Prostate gland (tissue), 2 donors: ENCODE results near the gene CALB2. TPM values are rescaled to one million over a fixed set of nuclear protein-coding genes. Genes with fewer than 3 reads are reported as not detected.

Experiments
- DNase-seq: peaks from one replicate; pipeline ENCODE4 v3.0.0-alpha.2; 2019; ENCODE audit warnings: low spot score
- H3K27ac ChIP-seq, 2 donors: fragments of 200-600 bp; sonication (generic); 2 replicates each; pipeline ENCODE4 v1.5.1; 2017 to 2019
- H3K27me3 ChIP-seq: fragments of 200-600 bp; sonication (generic); replicated peaks from 2 replicates; pipeline ENCODE4 v1.5.1; 2019; ENCODE audit not compliant: insufficient read depth
- H3K36me3 ChIP-seq, 2 donors: fragments of 200-600 bp; sonication (generic); 1 replicate in 1 of 2; 2 replicates in 1 of 2; pipeline versions ENCODE4 v1.5.1 to v1.8.1; 2017 to 2019
- H3K4me1 ChIP-seq: fragments of 200-600 bp; sonication (generic); replicated peaks from 2 replicates; pipeline ENCODE4 v1.5.1; 2019
- H3K4me3 ChIP-seq, 2 donors: fragments of 200-600 bp; sonication (generic); 2 replicates each; pipeline ENCODE4 v1.5.1; 2017 to 2019
- H3K9me3 ChIP-seq: fragments of 200-600 bp; sonication (generic); 2 replicates; pipeline ENCODE4 v1.5.1; 2017
- POLR2A ChIP-seq: fragments of 450-650 bp; IDR thresholded peaks from one replicate; pipeline ENCODE4 v1.6.1; 2016; ENCODE audit warnings: antibody characterized with exemption, mild to moderate bottlenecking
- POLR2AphosphoS5 ChIP-seq: sonication (generic); formaldehyde crosslinking; IDR thresholded peaks from one replicate; pipeline ENCODE4 v1.6.1; 2017; ENCODE audit warnings: antibody characterized with exemption
- WGBS: methylation state at CpG from one replicate; pipeline ENCODE4 v1.1.5; 2018; 5-methylcytosine and 5-hydroxymethylcytosine counted together
- intact Hi-C: fragments of 100-400 bp; cut with DNase I; formaldehyde crosslinking; loops from one replicate; pipeline ENCODE4 v1.14.2; 2022
- total RNA-seq, 2 donors: library from RNA; depleted of rRNA; stranded (reverse); fragments of >200 nt; gene quantifications; one replicate each; pipeline ENCODE4 v1.1.0, GENCODE V29; 2016
- TF ChIP-seq, protein P1 (sequence below), 4 experiments: fragments of 200-600 bp in 2 of 4; fragments of 450-650 bp in 2 of 4; sonication (generic) in 2 of 4; IDR thresholded peaks; 1 replicate in 3 of 4; 2 replicates in 1 of 4; pipeline ENCODE4 v1.5.1; 2016 to 2019; ENCODE audit warnings: antibody characterized with exemption in 4 of 4, mild to moderate bottlenecking in 2 of 4, moderate library complexity in 2 of 4

Gene CALB2
- total RNA-seq, 2 donors from 2014 or later = 2.4 to 6.9 TPM

DNA sequence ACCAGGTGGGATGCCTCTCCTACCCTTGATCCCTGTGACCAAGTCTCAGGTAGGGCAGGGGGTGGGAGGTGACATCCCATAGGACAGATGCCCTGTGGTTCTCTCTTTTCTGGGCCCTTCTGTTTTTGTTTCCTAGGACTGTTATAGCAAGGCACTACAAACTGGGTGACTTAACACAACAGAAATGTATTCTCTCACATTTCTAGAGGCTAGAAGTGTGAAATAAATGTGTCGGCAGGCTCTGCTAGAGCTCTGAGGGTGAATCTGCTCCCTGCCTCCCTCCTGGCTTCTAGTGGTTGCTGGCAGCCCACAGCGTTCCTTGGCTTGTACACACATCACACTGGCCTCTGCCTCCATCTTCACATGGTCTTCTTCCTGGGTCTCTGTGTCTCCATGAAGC is 12.7 kb downstream of the CALB2 start:
- H3K4me3 ChIP-seq = no peak overlapping the region
- H3K9me3 ChIP-seq = no peaks in the 10 kb centered on the region
- intact Hi-C loops = no loop called here
- peaks cover 3% of the 10 kb centered on the region for H3K27me3 ChIP-seq
- H3K36me3 ChIP-seq = no peaks in the 10 kb centered on the region
- TF ChIP-seq, protein P1, sequence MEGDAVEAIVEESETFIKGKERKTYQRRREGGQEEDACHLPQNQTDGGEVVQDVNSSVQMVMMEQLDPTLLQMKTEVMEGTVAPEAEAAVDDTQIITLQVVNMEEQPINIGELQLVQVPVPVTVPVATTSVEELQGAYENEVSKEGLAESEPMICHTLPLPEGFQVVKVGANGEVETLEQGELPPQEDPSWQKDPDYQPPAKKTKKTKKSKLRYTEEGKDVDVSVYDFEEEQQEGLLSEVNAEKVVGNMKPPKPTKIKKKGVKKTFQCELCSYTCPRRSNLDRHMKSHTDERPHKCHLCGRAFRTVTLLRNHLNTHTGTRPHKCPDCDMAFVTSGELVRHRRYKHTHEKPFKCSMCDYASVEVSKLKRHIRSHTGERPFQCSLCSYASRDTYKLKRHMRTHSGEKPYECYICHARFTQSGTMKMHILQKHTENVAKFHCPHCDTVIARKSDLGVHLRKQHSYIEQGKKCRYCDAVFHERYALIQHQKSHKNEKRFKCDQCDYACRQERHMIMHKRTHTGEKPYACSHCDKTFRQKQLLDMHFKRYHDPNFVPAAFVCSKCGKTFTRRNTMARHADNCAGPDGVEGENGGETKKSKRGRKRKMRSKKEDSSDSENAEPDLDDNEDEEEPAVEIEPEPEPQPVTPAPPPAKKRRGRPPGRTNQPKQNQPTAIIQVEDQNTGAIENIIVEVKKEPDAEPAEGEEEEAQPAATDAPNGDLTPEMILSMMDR (IDR thresholded peaks at IDR 0.05) = no peak
- TF ChIP-seq POLR2A = no peak
- no peak for TF ChIP-seq POLR2AphosphoS5
- no peak overlapping the region for H3K27ac ChIP-seq
- no peaks in the 10 kb centered on the region for H3K4me1 ChIP-seq
- 78% methylated on average over 2 of the region's 2 CpGs for WGBS
- DNase-seq = no peak

DNA sequence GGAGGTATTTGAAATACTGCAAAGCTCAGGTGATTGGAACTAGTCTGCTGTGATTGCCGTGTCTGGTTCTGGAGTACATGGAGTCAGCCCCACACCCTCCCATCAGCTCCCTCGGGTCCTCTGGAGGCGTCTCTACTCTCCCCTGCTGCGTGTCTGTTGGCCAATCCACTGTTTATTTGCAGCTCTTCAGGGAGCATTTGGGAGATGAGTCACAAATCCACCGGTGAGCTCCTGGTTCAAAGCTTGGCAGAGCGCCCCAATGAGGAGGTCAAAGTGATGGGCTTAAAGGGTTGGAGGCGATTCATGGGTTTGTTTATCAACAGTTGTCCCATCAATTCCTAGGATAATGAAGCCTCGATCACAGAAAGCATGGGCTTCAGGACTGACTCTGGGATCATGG is 14.6 kb downstream of the CALB2 start:
- intact Hi-C loops = no loop called here
- Histone ChIP-seq H3K4me1 (no peaks in the 10 kb centered on the region), H3K4me3 (no peak overlapping the region), H3K27ac (no peak overlapping the region), H3K9me3 (no peaks in the 10 kb centered on the region), H3K36me3 (no peaks in the 10 kb centered on the region), H3K27me3 (peaks cover 3% of the 10 kb centered on the region)
- WGBS = 66% methylated on average over 8 of the region's 8 CpGs
- DNase-seq = no peak
- TF ChIP-seq, protein P1 (IDR thresholded peaks at IDR 0.05) = no peak
- TF ChIP-seq POLR2AphosphoS5 (no peak), POLR2A (no peak)

DNA sequence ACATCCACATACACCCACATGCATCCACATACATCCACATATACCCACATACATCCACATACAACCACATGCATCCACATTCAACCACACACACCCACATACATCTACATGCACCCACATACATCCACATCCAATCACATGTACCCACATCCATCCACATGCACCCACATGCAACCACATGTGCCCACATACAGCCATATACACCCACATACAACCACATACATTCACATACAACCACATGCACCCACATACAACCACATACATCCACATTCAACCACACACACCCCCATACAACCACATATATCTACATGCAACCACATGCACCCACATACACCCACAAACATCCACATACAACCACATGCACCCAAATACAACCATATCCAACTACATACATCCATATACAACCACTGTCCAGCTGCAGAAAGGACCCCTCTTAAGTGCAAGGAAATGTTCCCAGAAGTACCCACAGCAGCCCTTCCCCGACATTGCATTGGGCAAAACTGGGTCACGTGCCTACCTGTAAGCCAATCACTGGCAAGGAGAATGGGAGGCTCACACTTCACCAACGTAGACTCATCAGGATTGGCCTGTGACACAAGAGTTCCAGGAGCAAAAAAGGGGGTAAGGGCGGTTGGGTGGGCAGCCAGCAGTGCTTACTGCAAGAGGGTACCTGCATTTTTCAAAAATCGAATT is 18.1 kb downstream of the CALB2 start:
- intact Hi-C loops = no loop called here
- H3K9me3 ChIP-seq = no peaks in the 10 kb centered on the region
- DNase-seq = no peak
- H3K27me3 ChIP-seq = peaks cover 3% of the 10 kb centered on the region
- H3K36me3 ChIP-seq = no peaks in the 10 kb centered on the region
- no peak for TF ChIP-seq POLR2AphosphoS5
- TF ChIP-seq, protein P1 (IDR thresholded peaks at IDR 0.05) = no peak
- no peak for TF ChIP-seq POLR2A
- H3K4me1 ChIP-seq = no peaks in the 10 kb centered on the region
- H3K27ac ChIP-seq = no peak overlapping the region
- WGBS = 77% methylated on average over 5 of the region's 5 CpGs
- H3K4me3 ChIP-seq = no peak overlapping the region

DNA sequence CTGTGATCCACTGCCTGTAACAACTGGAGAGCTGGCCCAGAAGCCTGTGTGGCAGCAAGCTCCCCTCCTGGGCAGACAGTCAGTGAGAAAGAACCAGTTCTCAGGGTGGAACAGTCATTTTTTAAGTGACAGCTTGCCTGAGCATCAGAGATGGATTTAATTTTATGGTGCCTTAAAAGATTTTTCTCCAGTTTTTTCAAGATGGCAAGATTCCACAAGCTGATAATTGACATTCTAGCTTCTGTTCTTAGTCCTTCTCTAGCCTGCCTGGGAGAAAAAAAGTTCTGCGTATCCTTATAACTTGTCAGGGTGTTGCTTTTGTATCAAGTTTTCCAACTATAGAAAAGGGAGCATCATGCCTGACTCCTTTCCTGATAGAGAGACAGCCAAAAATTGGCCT is 21.2 kb downstream of the CALB2 start:
- no peak overlapping the region for H3K27ac ChIP-seq
- no peaks in the 10 kb centered on the region for H3K27me3 ChIP-seq
- no peaks in the 10 kb centered on the region for H3K4me1 ChIP-seq
- WGBS = 75% methylated on average over 1 of the region's 1 CpG
- TF ChIP-seq, protein P1 (IDR thresholded peaks at IDR 0.05) = no peak
- TF ChIP-seq POLR2AphosphoS5 (no peak), POLR2A (no peak)
- intact Hi-C loops = no loop called here
- no peak for DNase-seq
- no peaks in the 10 kb centered on the region for H3K9me3 ChIP-seq
- no peaks in the 10 kb centered on the region for H3K36me3 ChIP-seq
- H3K4me3 ChIP-seq = no peak overlapping the region

DNA sequence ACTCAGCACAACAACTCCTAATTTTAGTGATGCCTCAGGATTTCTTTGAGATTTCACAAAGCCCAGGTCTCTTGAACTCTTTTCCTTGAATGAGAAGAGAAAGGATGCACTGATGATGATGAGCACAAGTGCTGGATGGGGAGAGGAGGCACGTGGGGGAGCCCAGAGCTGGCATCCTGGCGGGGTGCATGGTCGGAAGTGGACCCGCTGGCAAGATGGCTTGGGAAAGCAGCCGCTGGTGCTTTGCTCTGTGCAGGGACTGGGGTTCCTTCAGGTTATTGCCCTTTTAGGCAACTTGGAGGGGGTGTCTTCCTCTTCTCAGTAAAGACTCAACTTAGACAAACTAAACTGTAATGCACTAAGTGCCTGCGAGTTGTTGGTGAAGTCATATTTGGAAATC is 22.3 kb downstream of the CALB2 start:
- Histone ChIP-seq H3K4me1 (no peaks in the 10 kb centered on the region), H3K27me3 (no peaks in the 10 kb centered on the region), H3K27ac (no peak overlapping the region), H3K36me3 (no peaks in the 10 kb centered on the region), H3K9me3 (no peaks in the 10 kb centered on the region), H3K4me3 (no peak overlapping the region)
- no peak for DNase-seq
- 76% methylated on average over 6 of the region's 6 CpGs for WGBS
- intact Hi-C loops = no loop called here
- TF ChIP-seq POLR2AphosphoS5 (no peak), POLR2A (no peak)
- TF ChIP-seq, protein P1 (IDR thresholded peaks at IDR 0.05) = no peak
